KOPT-K1 (cell line): ENCODE data around the gene NELFB.
"Not testable (repeated sequence)": the region's sequence is repeated elsewhere in the genome, so short reads cannot be mapped to it uniquely, and the experiment has no call there.

Experiments used
- H3K27ac ChIP-seq: fragments of 200-600 bp; sonication (generic); 2 replicates; pipeline ENCODE4 v1.5.1; 2016; ENCODE audit warnings: antibody characterized with exemption, mild to moderate bottlenecking, low read depth, low read length; ENCODE audit not compliant: poor library complexity, severe bottlenecking
- H3K36me3 ChIP-seq: fragments of 200-600 bp; sonication (generic); 2 replicates; pipeline ENCODE4 v1.5.1; 2017; ENCODE audit warnings: antibody characterized with exemption, mild to moderate bottlenecking, low read length, moderate library complexity; ENCODE audit not compliant: insufficient read depth
- H3K9me3 ChIP-seq: fragments of 200-600 bp; sonication (generic); 2 replicates; pipeline ENCODE4 v1.5.1; 2017; ENCODE audit warnings: antibody characterized with exemption, low read length, mild to moderate bottlenecking; ENCODE audit not compliant: insufficient read depth, poor library complexity, severe bottlenecking

Gene NELFB

GRCh38 chr9:137247135-137247915 lies 7.8 kb upstream of the NELFB start:
- Histone ChIP-seq H3K27ac (no peak overlapping the region), H3K36me3 (peaks cover 18% of the 10 kb centered on the region), H3K9me3 (no peaks in the 10 kb centered on the region)

GRCh38 chr9:137247916-137248175 lies 7.3 kb upstream of the NELFB start:
- peaks cover 13% of the 10 kb centered on the region for H3K36me3 ChIP-seq
- no peaks in the 10 kb centered on the region for H3K9me3 ChIP-seq
- no peak overlapping the region for H3K27ac ChIP-seq

- Histone ChIP-seq H3K36me3 (no peaks in the 10 kb centered on the region), H3K9me3 (no peaks in the 10 kb centered on the region), H3K27ac (no peak overlapping the region)
Measured at GRCh38 chr9:137250329-137251193, 4.6 kb upstream of the NELFB start.

DNA sequence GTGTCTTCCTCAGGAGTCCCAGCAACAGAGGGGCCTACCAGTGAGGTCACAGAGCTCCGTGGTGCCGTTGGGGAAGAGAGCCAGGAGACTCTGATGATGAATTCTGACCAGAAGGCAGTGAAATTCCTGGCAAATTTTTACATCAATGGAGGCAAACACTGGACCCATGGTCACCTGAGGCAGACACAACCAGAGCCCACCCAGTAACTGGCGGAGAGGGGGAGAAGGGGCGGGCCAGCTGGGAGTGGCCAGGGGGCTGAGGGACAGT lies 4.0 kb upstream of the NELFB start, which contains the start of gene STPG3:
STPG3 (plus strand) TSS at position 93 of the 268 bp plus-strand sequence; CDS start at position 94, 1 bp downstream.
- Histone ChIP-seq H3K9me3 (no peaks in the 10 kb centered on the region), H3K27ac (no peak within 1 kb of the TSS), H3K36me3 (no peaks in the 10 kb centered on the region)

DNA sequence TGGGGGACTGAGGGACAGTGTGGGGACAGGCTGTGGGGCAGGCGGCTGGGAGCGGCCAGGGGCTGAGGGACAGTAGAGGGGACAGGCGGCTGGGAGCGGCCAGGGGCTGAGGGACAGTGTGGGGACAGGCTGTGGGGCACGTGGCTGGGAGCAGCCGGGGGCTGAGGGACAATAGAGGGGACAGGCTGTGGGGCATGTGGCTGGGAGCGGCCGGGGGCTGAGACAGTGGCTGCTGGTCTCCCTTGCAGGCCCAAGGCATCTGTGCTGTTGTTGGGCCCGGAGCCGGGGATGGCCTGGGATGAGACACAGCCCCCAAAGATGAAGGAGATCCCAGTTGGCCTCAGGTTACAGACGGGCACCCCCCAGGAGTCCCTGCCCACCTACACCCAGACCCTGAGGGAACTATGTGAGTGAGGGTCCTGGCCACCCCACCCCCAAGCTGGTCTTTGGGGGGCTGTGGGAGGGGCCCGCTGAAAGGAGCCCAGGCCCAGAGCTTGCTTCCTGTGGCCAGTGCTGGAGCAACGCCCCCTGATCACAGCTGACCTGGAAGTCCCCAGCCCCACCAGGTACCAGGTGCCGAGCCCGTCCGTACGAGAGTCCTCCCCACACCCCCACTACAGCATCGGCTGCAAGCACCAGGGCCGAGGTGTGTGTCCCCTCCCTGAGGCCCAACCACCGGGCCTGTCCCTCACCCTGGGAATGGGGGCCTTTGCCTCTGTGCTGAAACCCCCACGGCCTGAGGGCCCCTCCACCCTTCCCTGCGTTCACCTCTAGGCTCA lies 3.4 kb upstream of the NELFB start:
- Histone ChIP-seq H3K36me3 (peaks cover 3% of the 10 kb centered on the region; the same call in 1 of the 2 replicates), H3K27ac (no peak overlapping the region), H3K9me3 (no peaks in the 10 kb centered on the region)

- Histone ChIP-seq H3K9me3 (no peaks in the 10 kb centered on the region), H3K27ac (no peak overlapping the region), H3K36me3 (peaks cover 9% of the 10 kb centered on the region; the same call in 1 of the 2 replicates)
Measured at GRCh38 chr9:137252555-137253506, 2.3 kb upstream of the NELFB start.

GRCh38 chr9:137253717-137254623 lies 1.2 kb upstream of the NELFB start:
- H3K9me3 ChIP-seq, result no peaks in the 10 kb centered on the region
- no peak overlapping the region for H3K27ac ChIP-seq
- H3K36me3 ChIP-seq, result peaks cover 14% of the 10 kb centered on the region; the same call in 1 of the 2 replicates

- Histone ChIP-seq H3K9me3 (no peaks in the 10 kb centered on the region), H3K36me3 (peaks cover 19% of the 10 kb centered on the region; the same call in 1 of the 2 replicates), H3K27ac (peak overlapping the region; percentile 69)
Measured at GRCh38 chr9:137255448-137256114, 454 bp downstream of the NELFB start.

DNA sequence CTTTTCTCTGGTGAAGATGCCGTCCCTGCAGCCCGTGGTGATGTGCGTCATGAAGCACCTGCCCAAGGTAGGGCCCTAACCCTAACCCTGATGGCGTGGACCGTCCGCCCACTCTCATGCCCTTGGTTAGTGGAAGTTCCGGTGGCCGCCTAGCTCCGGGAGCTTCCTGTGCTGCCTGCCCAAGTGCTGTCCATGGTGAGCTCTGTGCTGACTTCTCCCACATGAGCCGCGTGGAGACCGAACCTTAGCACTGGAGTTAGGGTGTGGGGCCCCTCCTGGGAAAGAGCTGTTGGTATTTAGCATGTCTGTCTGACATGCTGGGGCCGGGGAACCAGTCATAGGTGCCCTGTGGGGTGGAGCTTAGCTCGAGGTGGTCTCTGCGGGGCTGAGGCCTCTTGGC lies 1.2 kb downstream of the NELFB start:
- Histone ChIP-seq H3K36me3 (peaks cover 19% of the 10 kb centered on the region; the same call in 1 of the 2 replicates), H3K9me3 (no peaks in the 10 kb centered on the region), H3K27ac (no peak overlapping the region)

DNA sequence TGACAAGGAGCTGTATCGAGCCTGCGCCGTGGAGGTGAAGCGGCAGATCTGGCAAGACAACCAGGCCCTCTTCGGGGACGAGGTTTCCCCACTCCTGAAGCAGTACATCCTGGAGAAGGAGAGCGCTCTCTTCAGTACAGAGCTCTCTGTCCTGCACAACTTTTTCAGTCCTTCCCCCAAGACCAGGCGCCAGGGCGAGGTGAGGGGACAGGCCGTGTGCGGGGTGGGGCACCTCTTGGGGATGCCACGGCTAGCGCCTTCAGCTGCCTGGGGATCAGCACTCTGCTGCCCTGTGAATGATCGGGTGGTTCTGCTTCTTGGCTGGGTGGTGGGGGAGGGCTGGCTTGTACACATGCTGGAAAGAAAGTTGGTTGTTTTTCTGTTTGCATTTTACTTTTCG lies 1.7 kb downstream of the NELFB start:
- H3K36me3 ChIP-seq, result peaks cover 19% of the 10 kb centered on the region; the same call in 1 of the 2 replicates
- H3K9me3 ChIP-seq, result no peaks in the 10 kb centered on the region
- no peak overlapping the region for H3K27ac ChIP-seq

- peaks cover 45% of the 10 kb centered on the region for H3K36me3 ChIP-seq
- H3K27ac ChIP-seq, H3K9me3 ChIP-seq: not testable (repeated sequence)
Measured at GRCh38 chr9:137262173-137262908, 7.2 kb downstream of the NELFB start.

DNA sequence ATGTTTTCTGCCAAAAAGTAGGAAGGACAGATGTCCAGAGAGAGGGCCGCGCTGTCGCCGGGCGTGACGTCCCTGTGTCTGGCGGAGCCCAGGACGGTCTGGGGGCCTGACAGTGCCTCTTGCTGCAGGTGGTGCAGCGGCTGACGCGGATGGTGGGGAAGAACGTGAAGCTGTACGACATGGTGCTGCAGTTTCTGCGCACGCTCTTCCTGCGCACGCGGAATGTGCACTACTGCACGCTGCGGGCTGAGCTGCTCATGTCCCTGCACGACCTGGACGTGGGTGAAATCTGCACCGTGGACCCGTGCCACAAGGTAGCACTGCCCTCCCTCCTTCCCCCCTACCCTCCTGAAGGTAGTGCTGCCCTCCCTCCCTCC lies 7.8 kb downstream of the NELFB start:
- peaks cover 49% of the 10 kb centered on the region for H3K36me3 ChIP-seq
- H3K9me3 ChIP-seq, result no peaks in the 10 kb centered on the region

GRCh38 chr9:137263506-137263905 lies 8.4 kb downstream of the NELFB start:
- H3K27ac ChIP-seq, result no peak overlapping the region
- no peaks in the 10 kb centered on the region for H3K9me3 ChIP-seq
- peaks cover 55% of the 10 kb centered on the region for H3K36me3 ChIP-seq

More for the DNA sequence above, 7.8 kb downstream of the NELFB start:
- H3K27ac ChIP-seq, result no peak overlapping the region
